Right lobe of liver (tissue), 6 donors: ENCODE data around the gene C11orf98. TPM values are rescaled to one million over a fixed set of nuclear protein-coding genes. Genes with fewer than 3 reads are reported as not detected.
"Not testable (repeated sequence)": the region's sequence is repeated elsewhere in the genome, so short reads cannot be mapped to it uniquely, and the experiment has no call there.

Experiments
- ATAC-seq, 4 donors: fragments of 200-7000 bp; cut with Tn5 transposase; one replicate each; pipeline ENCODE4 v1.9.1; 2020; ENCODE audit warnings: mild to moderate bottlenecking in 4 of 4, moderate library complexity in 4 of 4
- DNase-seq, 3 donors: peaks; one replicate each; pipeline ENCODE4 v3.0.0-alpha.2; 2020
- H3K27ac ChIP-seq, 3 donors: fragments of 200-600 bp; one replicate each; pipeline ENCODE4 v1.8.0; 2022
- H3K27me3 ChIP-seq, 2 donors: fragments of 200-600 bp; one replicate each; pipeline ENCODE4 v1.8.0; 2022
- H3K36me3 ChIP-seq, 4 donors: fragments of 200-600 bp; sonication (generic) in 1 of 4; one replicate each; pipeline versions ENCODE4 v1.5.1 to v1.8.0; 2017 to 2022; ENCODE audit warnings: control low read depth in 1 of 4
- H3K4me1 ChIP-seq, 4 donors: fragments of 200-600 bp; sonication (generic) in 1 of 4; one replicate each; pipeline versions ENCODE4 v1.5.1 to v1.8.0; 2017 to 2022; ENCODE audit warnings: control low read depth in 1 of 4
- H3K4me3 ChIP-seq, 3 donors: fragments of 200-600 bp; one replicate each; pipeline ENCODE4 v1.8.0; 2022
- H3K9me3 ChIP-seq, 4 donors: fragments of 200-600 bp; sonication (generic) in 1 of 4; one replicate each; pipeline versions ENCODE4 v1.5.1 to v1.8.0; 2017 to 2022; ENCODE audit warnings: control low read depth in 1 of 4
- POLR2A ChIP-seq: fragments of 450-650 bp; IDR thresholded peaks from one replicate; pipeline ENCODE4 v1.6.1; 2017; ENCODE audit warnings: antibody characterized with exemption, mild to moderate bottlenecking
- WGBS: methylation state at CpG from one replicate; pipeline ENCODE4 v1.1.6; 2018; ENCODE audit warnings: low coverage, low lambda C conversion rate; ENCODE audit not compliant: insufficient coverage; ENCODE audit errors: missing lambda C conversion rate; 5-methylcytosine and 5-hydroxymethylcytosine counted together
- intact Hi-C, 2 donors: fragments of 100-400 bp; cut with DNase I; formaldehyde crosslinking; loops; one replicate each; pipeline versions ENCODE4 v1.11.2 to v1.14.1; 2022
- total RNA-seq, 6 experiments: library from RNA; depleted of rRNA in 2 of 6; stranded (reverse); fragments of >200 nt in 2 of 6; fragmentation: NEBNext Ultra II Directional in 3 of 6; extraction: Animal tissue kit (Norgen Biotek cat#: 25700) in 3 of 6; gene quantifications; one replicate each; pipeline versions ENCODE4 v1.1.0 to v1.2.4, GENCODE V29; 2016 to 2023
- TF ChIP-seq, protein P1 (sequence below), 4 donors: fragments of 200-600 bp in 3 of 4; fragments of 450-650 bp in 1 of 4; IDR thresholded peaks; one replicate each; pipeline versions ENCODE4 v1.5.1 to v1.8.0; 2016 to 2022; ENCODE audit warnings: antibody characterized with exemption in 4 of 4, mild to moderate bottlenecking in 2 of 4
- donor health status: DM: no; HTN: yes; CAD: no.
- donor health status: DM: no; HTN: no; CAD: no.
- donor health status: DM: no; HTN: no; CAD: no.
- donor health status: DM: no; HTN: yes; CAD: no.
- donor health status: DM: no; HTN: yes; CAD: no.

C11orf98 gene
- total RNA-seq, 6 experiments from 2014 or later = 18.6 to 52.0 (median 25.6) TPM

DNA sequence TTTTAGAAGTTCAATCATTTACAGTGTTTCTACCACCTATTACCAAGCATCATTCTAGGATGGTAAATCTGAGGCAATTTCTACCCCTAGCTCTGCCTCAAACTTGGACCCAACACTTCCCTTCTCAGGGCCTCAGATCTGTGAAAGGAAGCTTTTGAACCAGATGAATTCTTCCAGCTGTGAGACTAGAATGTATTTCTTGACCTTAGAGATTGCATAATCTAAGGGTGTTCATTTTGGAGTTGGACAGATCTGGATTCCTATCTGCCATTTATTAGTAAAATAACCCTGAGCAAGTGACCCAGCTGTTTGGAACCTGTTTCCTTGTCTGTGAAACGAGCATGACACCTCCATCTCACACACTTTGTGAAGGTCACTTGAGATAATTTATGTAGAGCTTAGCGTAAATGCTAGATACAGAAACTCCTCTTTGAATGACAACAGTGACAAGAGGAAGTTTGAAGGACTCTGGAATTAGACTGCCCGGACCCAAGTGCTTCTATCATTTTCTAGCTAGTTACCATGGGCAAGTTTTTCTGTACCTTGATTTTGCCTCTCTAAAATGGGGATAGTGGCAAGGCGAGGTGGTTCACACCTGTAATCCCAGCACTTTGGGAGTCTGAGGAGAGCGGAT, 8.1 kb downstream of the C11orf98 start:
- intact Hi-C loops = no loop called here
- 53% methylated on average over 5 of the region's 5 CpGs for WGBS
- no peaks in the 10 kb centered on the region for H3K27me3 ChIP-seq
- ATAC-seq = no peak
- H3K27ac ChIP-seq = no peak overlapping the region
- no peak for DNase-seq
- no peak for TF ChIP-seq POLR2A
- TF ChIP-seq, protein P1, sequence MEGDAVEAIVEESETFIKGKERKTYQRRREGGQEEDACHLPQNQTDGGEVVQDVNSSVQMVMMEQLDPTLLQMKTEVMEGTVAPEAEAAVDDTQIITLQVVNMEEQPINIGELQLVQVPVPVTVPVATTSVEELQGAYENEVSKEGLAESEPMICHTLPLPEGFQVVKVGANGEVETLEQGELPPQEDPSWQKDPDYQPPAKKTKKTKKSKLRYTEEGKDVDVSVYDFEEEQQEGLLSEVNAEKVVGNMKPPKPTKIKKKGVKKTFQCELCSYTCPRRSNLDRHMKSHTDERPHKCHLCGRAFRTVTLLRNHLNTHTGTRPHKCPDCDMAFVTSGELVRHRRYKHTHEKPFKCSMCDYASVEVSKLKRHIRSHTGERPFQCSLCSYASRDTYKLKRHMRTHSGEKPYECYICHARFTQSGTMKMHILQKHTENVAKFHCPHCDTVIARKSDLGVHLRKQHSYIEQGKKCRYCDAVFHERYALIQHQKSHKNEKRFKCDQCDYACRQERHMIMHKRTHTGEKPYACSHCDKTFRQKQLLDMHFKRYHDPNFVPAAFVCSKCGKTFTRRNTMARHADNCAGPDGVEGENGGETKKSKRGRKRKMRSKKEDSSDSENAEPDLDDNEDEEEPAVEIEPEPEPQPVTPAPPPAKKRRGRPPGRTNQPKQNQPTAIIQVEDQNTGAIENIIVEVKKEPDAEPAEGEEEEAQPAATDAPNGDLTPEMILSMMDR (IDR thresholded peaks at IDR 0.05) = no peak
- peaks cover 0 to 8% (median 0%) of the 10 kb centered on the region in 4 donors for H3K4me1 ChIP-seq
- H3K36me3 ChIP-seq = peaks cover 0 to 4% (median under 1%) of the 10 kb centered on the region in 4 donors
- no peaks in the 10 kb centered on the region for H3K9me3 ChIP-seq
- no peak overlapping the region for H3K4me3 ChIP-seq

DNA sequence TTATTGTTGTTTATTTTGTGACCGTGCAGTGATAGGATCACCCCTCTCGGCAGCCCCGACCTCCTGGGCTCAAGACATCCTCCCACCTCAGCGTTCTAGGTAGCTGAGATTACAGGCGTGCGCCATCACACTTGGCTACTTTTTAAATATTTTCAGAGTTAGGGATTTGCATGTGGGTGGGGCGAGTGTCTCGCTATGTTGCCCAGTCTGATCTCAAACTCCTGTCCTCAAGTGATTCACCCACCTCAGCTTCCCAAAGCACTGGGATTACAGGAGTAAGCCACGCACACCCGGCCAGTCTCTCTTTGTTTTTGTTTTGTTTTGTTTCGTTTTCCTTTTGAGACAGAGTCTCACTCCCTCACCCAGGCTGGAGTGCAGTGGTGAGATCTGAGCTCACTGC, 10.7 kb downstream of the C11orf98 start:
- intact Hi-C loops = no loop called here

DNA sequence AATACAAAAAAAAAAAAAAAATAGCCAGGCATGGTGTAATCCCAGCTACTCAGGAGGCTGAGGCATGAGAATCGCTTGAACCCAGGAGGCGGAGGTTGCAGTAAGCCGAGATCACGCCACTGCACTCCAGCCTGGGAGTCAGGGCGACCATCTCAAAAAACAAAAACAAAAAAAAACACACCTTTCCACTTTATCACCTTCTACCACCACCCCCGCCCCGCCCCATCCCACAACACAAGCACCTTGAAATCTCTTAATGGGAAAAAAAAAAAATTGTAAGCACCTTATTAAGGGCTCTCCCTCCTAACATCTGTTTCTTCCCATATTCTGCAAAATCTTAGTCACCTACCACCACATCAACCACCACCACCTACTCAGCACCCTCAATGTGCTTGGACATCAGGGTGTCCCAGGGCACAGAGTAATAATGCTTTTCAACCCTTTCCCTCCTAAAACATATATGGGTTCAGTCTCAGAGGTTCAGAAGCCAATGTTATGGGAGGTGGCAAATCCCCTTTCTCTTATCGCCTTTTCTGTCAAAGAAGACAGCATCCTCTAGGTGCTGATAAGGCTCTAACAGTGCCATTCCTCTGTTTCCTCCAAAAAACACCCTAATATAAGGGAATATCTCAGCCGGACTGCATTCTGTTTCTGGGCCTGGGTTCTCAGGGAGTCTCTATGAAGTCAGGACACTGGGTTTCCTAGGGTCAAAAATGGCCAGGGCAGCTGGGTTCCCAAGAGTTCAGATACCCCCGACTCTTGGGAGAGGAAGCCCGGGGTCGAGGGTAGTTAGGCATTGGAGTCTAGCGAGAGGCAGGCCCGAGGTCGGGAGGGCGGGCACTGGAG, 12.6 kb downstream of the C11orf98 start:
- Histone ChIP-seq H3K36me3 (peaks cover 0 to 13% (median 5%) of the 10 kb centered on the region in 4 donors), H3K4me1 (peaks cover 0 to 17% (median 2%) of the 10 kb centered on the region in 4 donors), H3K27me3 (no peaks in the 10 kb centered on the region), H3K27ac (peak overlapping the region; percentile 84 to 91 (median 89)), H3K4me3 (peak overlapping the region; percentile 77 to 99 (median 89)), H3K9me3 (no peaks in the 10 kb centered on the region)
- no peak for ATAC-seq
- DNase-seq = peak in 1 of 3 donors; percentile 27
- intact Hi-C loops = no loop called here
- TF ChIP-seq POLR2A = no peak
- TF ChIP-seq, protein P1 (IDR thresholded peaks at IDR 0.05) = no peak
- WGBS = 35% methylated on average over 15 of the region's 16 CpGs

More for the DNA sequence above, 10.7 kb downstream of the C11orf98 start:
- WGBS = 57% methylated on average over 4 of the region's 11 CpGs
- DNase-seq (no peak), ATAC-seq (no peak)
- Histone ChIP-seq H3K4me3 (no peak overlapping the region), H3K27ac (no peak overlapping the region), H3K27me3 (no peaks in the 10 kb centered on the region), H3K4me1 (peaks cover 0 to 13% (median 0%) of the 10 kb centered on the region in 4 donors), H3K9me3 (no peaks in the 10 kb centered on the region), H3K36me3 (peaks cover 0 to 6% (median 4%) of the 10 kb centered on the region in 4 donors)
- TF ChIP-seq POLR2A = no peak
- TF ChIP-seq, protein P1 (IDR thresholded peaks at IDR 0.05) = no peak

DNA sequence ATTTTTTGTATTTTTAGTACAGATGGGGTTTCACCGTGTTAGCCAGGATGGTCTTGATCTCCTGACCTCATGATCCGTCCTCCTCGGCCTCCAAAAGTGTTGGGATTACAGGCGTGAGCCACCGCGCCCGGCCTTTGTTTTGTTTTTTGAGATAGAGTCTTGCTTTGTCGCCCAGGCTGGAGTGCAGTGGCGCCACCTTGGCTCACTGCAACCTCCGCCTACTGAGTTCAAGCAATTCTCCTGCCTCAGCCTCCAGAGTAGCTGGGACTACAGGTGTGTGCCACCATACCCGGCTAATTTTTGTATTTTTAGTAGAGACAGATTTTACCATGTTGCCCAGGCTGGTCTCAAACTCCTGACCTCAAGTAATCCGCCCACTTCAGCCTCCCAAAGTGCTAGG, 14.7 kb downstream of the C11orf98 start:
- ATAC-seq, DNase-seq, intact Hi-C loops: not testable (repeated sequence)

DNA sequence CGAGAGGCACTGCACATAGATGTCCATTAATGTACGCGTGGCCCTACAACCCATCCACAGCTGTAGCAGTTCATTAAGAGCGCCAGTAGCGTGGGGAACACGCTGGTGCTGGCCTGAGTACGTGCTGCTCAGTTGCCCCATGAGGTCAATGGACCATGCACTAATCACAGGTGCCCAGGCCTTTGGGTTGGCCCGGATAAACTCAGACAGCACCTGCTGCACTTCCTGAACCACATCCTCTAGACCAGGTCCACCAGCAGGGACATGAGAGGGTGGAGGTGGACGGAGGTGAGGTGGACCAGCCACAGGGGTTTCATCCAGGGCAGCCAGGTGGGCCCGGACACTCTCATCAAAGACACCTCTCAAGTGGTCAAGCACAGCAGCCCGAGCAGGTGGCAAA, 15.5 kb downstream of the C11orf98 start:
- no peak for DNase-seq
- no peak for ATAC-seq
- no peak overlapping the region for H3K4me3 ChIP-seq
- H3K27ac ChIP-seq = no peak overlapping the region
- H3K9me3 ChIP-seq = no peaks in the 10 kb centered on the region
- H3K27me3 ChIP-seq = no peaks in the 10 kb centered on the region
- H3K36me3 ChIP-seq = peaks cover 0 to 13% (median 5%) of the 10 kb centered on the region in 4 donors
- intact Hi-C loops = no loop called here
- H3K4me1 ChIP-seq = peaks cover 0 to 29% (median 8%) of the 10 kb centered on the region in 4 donors
- WGBS = 57% methylated on average over 2 of the region's 11 CpGs
- no peak for TF ChIP-seq POLR2A
- TF ChIP-seq, protein P1 (IDR thresholded peaks at IDR 0.05) = no peak

More for the DNA sequence above, 14.7 kb downstream of the C11orf98 start:
- H3K9me3 ChIP-seq, H3K27ac ChIP-seq, H3K4me3 ChIP-seq, H3K27me3 ChIP-seq: not testable (repeated sequence)
- Histone ChIP-seq H3K4me1 (peaks cover 0 to 25% (median 5%) of the 10 kb centered on the region in 4 donors), H3K36me3 (peaks cover 0 to 13% (median 5%) of the 10 kb centered on the region in 4 donors)
- WGBS = 97% methylated on average over 3 of the region's 12 CpGs
